RWPE1 (cell line): ENCODE measurements around the gene AICDA.

Source experiments
- CTCF ChIA-PET: fragments of 350-600 bp; sonication (Branson Sonifier 250); formaldehyde crosslinking; extraction: SDS; loops from one replicate; lab custom pipeline; 2021; lab: Yijun Ruan, JAX
- POLR2A ChIA-PET: fragments of 400-600 bp; formaldehyde crosslinking; extraction: SDS; loops from one replicate; lab custom pipeline; 2020; ENCODE audit warnings: antibody characterized with exemption; ENCODE audit not compliant: low non-redundant PET; lab: Yijun Ruan, JAX
- DNase-seq: peaks from one replicate; pipeline ENCODE4 v3.0.0; 2012; ENCODE audit warnings: low spot score
- H3K27ac ChIP-seq: fragments of 450-650 bp; 2 replicates; pipeline ENCODE4 v1.5.1; 2017
- TF ChIP-seq, protein P1 (sequence below): fragments of 450-650 bp; conservative IDR thresholded peaks from 2 replicates; pipeline ENCODE4 v1.5.1; 2017; ENCODE audit warnings: low read depth, mild to moderate bottlenecking

Gene AICDA

DNA sequence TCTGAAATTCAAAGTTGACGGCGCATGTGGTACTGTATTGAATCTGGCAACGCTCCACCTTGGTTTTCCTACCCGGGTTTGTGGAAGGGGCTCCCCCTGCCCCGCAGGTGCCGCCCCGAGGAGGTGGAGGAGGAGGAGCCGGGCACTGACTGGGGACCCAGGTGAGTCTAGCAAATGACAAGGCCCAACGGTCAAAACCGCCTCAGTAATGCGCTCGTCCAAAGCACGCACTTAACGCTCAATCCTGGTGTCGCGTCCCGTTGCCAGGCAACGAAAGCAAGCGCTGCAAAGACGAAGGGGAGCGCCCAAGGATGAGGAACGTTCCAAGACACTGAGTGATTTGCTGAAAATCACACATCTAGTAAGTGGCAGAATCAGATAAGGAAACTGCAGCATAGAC, 48.0 kb downstream of the AICDA start:
- no peak overlapping the region for H3K27ac ChIP-seq
- ChIA-PET CTCF (interaction anchor here (0.6 to 0.7 kb wide), 2 partner anchors 42 to 324 kb away, joined by 3 read pairs; no protein-coding TSS in a partner anchor), POLR2A (no interaction called here)
- DNase-seq, result no peak
- TF ChIP-seq, protein P1, sequence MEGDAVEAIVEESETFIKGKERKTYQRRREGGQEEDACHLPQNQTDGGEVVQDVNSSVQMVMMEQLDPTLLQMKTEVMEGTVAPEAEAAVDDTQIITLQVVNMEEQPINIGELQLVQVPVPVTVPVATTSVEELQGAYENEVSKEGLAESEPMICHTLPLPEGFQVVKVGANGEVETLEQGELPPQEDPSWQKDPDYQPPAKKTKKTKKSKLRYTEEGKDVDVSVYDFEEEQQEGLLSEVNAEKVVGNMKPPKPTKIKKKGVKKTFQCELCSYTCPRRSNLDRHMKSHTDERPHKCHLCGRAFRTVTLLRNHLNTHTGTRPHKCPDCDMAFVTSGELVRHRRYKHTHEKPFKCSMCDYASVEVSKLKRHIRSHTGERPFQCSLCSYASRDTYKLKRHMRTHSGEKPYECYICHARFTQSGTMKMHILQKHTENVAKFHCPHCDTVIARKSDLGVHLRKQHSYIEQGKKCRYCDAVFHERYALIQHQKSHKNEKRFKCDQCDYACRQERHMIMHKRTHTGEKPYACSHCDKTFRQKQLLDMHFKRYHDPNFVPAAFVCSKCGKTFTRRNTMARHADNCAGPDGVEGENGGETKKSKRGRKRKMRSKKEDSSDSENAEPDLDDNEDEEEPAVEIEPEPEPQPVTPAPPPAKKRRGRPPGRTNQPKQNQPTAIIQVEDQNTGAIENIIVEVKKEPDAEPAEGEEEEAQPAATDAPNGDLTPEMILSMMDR, result no peak

DNA sequence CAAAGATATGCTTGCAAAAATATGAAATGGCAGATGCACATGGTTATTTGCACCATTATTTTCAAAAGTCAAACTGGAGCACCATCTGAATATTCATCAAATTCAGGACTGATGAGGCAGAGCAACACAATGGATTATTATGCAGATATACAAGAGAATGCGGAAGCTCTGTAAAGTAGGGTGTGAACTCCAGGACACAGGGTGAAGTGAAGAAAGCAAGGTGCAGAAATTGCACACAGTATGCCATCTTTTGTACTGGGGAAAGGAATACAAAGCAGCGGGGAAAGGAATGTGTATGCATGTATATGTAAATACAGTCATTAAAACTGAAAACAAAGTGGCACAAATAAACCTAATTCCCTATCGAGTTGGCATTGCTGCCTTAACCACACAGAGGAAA, 49.3 kb downstream of the AICDA start:
- DNase-seq, result no peak
- ChIA-PET CTCF (no interaction called here), POLR2A (no interaction called here)
- TF ChIP-seq, protein P1, result no peak
- H3K27ac ChIP-seq, result no peak overlapping the region

DNA sequence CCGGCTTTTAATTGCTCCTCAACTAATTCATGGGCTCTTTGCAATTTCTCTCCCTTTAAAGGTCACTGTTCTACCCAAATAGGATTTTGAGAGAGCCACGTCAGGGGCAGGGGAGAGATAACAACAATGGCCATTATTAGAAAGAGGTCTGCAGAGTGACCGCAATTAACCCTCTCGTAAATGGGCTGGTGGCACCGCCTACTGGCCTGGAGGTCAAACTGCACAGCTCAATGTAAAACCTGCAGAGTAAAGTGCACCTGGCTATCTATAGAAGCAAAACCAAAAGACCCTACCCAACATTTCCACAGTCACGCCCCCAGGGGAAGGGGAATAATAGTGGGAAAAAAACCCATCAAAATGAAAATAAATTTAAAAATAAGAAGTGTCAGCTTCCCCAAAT, 50.3 kb downstream of the AICDA start:
- ChIA-PET CTCF (interaction anchor here (0.5 to 0.6 kb wide), 2 partner anchors 328 to 398 kb away, joined by 3 to 7 read pairs; no protein-coding TSS in a partner anchor), POLR2A (no interaction called here)
- no peak overlapping the region for H3K27ac ChIP-seq
- no peak for DNase-seq
- TF ChIP-seq, protein P1, result no peak

DNA sequence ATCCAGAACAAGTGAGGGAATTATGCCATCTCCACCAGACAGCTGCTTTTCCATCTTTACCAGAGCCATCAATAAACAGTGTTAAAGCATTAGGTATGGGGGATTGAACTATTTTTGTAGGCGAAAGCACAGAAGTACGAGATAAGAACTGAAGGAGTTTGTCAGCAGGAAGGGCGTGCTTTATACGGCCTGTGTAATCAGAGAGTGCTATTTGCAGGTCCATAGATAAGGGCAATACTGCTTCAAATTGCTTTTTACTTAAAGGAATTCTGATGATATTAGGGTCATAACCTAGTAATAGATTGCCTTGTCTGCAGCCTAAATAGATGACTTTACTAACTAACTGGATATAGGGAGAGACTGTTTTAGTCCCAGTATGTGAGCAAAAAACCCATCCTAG, 51.6 kb downstream of the AICDA start:
- POLR2A ChIA-PET, result no interaction called here
- CTCF ChIA-PET, result interaction anchor here (1.6 kb wide), 1 partner anchor 17 kb away, joined by 5 read pairs; no protein-coding TSS in a partner anchor
- TF ChIP-seq, protein P1, result no peak

DNA sequence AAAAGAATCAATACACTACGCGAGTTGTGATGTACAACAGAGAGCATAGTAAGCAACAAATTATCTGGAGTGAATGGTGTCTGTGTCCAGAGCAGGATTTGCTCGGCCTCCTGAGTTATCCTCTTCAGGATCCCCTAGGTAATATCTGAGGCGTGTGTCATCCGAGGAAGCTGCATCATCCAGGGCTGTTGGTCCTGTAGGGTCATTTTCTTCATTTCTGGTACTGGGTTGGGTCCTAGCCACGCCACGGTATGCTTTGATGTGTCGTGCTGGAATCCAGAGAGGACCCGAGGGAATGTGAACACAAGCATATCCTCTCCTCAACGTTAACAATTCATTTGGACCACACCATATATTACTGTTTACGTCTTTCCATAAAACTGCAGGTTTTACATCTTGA, 53.0 kb downstream of the AICDA start:
- ChIA-PET POLR2A (no interaction called here), CTCF (no interaction called here)
- DNase-seq, result no peak
- TF ChIP-seq, protein P1, result no peak
- no peak overlapping the region for H3K27ac ChIP-seq

More for the DNA sequence above, 51.6 kb downstream of the AICDA start:
- DNase-seq, result no peak
- no peak overlapping the region for H3K27ac ChIP-seq

DNA sequence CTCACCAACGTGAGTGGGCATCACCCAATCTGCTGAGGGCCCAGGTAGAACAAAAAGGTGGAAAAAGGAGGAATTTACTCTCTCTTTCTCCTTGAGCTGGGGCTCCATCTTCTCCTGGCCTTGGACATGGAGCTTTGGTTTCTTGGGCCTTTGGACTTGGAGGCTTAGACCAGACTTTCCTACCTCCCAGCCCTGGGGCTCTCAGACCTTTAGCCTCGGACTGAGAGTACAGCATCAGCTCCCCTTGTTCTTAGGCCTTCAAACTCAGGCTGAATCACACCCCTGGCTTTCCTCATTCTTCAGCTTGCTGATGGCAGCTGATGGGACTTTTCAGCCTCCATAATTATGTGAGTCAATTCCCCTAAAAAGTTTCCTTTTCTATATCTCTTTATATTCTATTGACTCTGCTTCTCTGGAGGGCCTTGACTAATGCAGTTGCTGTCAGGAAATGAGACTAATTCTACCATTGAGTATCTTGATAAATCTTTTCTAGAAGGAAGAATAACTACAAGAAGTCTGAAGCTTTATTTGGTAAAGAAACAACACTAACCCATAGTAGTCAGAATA, 56.0 kb downstream of the AICDA start:
- TF ChIP-seq, protein P1, result no peak
- POLR2A ChIA-PET, result no interaction called here
- CTCF ChIA-PET, result interaction anchor here (0.6 kb wide), 1 partner anchor 1164 kb away, joined by 3 read pairs; no protein-coding TSS in a partner anchor
- no peak for DNase-seq
- no peak overlapping the region for H3K27ac ChIP-seq
